HG02885 (cell line): ENCODE results near the gene SCART1.
"Not testable (repeated sequence)": the region's sequence is repeated elsewhere in the genome, so short reads cannot be mapped to it uniquely, and the experiment has no call there.

ENCODE experiments used
- ATAC-seq: cut with Tn5 transposase; IDR thresholded peaks from one replicate; pipeline ENCODE4 v1.9.1; 2021; ENCODE audit warnings: mild to moderate bottlenecking; ENCODE audit not compliant: unreplicated experiment, poor library complexity

The SCART1 gene

GRCh38 chr10:133467286-133467911, 13.7 kb downstream of the SCART1 start:
- no peak for ATAC-seq

GRCh38 chr10:133469205-133469604, 15.5 kb downstream of the SCART1 start:
- not testable (repeated sequence) for ATAC-seq

GRCh38 chr10:133471300-133472109, 17.8 kb downstream of the SCART1 start:
- no peak for ATAC-seq

- no peak for ATAC-seq
These were observed 19.5 kb downstream of the SCART1 start for GRCh38 chr10:133473270-133473669.

GRCh38 chr10:133474027-133474426, 20.3 kb downstream of the SCART1 start:
- no peak for ATAC-seq

- no peak for ATAC-seq
These were observed 21.1 kb downstream of the SCART1 start for GRCh38 chr10:133474665-133475424.

- ATAC-seq = no peak
These were observed 21.6 kb downstream of the SCART1 start for GRCh38 chr10:133475425-133475734.

GRCh38 chr10:133475821-133476640, 22.3 kb downstream of the SCART1 start:
- ATAC-seq = no peak

GRCh38 chr10:133476641-133476990, 22.9 kb downstream of the SCART1 start:
- no peak for ATAC-seq

GRCh38 chr10:133481086-133481643, 27.4 kb downstream of the SCART1 start:
- no peak for ATAC-seq

- ATAC-seq = no peak
These were observed 27.9 kb downstream of the SCART1 start for GRCh38 chr10:133481657-133482056.

GRCh38 chr10:133484818-133485217, 31.1 kb downstream of the SCART1 start:
- ATAC-seq = no peak

- ATAC-seq = no peak
These were observed 33.3 kb downstream of the SCART1 start for GRCh38 chr10:133487085-133487484.

GRCh38 chr10:133488354-133488753, 34.6 kb downstream of the SCART1 start:
- ATAC-seq = no peak

GRCh38 chr10:133489816-133490588, 36.3 kb downstream of the SCART1 start:
- ATAC-seq = peak; percentile 53

- not testable (repeated sequence) for ATAC-seq
These were observed 39.8 kb downstream of the SCART1 start for GRCh38 chr10:133493562-133493961.

- not testable (repeated sequence) for ATAC-seq
These were observed 43.6 kb downstream of the SCART1 start for GRCh38 chr10:133497363-133497762.

- ATAC-seq = not testable (repeated sequence)
These were observed 45.4 kb downstream of the SCART1 start for GRCh38 chr10:133499176-133499575.

- ATAC-seq = not testable (repeated sequence)
These were observed 47.2 kb downstream of the SCART1 start for GRCh38 chr10:133500897-133501296.
